KMS-11 (cell line): ENCODE results near the gene LCP1.

Source experiments
- H2AFZ ChIP-seq: fragments of 200-600 bp; sonication (generic); 2 replicates; pipeline ENCODE4 v1.6.1; 2016; ENCODE audit warnings: antibody characterized with exemption, mixed run types, low read depth
- H3K27ac ChIP-seq: fragments of 200-600 bp; sonication (generic); 2 replicates; pipeline ENCODE4 v1.6.1; 2016; ENCODE audit warnings: mild to moderate bottlenecking, mixed run types
- H3K27me3 ChIP-seq: fragments of 200-600 bp; sonication (generic); 2 replicates; pipeline ENCODE4 v1.6.1; 2017; ENCODE audit warnings: mild to moderate bottlenecking, low read depth, mixed run types, moderate library complexity; ENCODE audit not compliant: insufficient read depth
- H3K36me3 ChIP-seq: fragments of 200-600 bp; sonication (generic); 2 replicates; pipeline ENCODE4 v1.6.1; 2017; ENCODE audit warnings: mild to moderate bottlenecking, mixed run types; ENCODE audit not compliant: insufficient read depth
- H3K4me1 ChIP-seq: fragments of 200-600 bp; sonication (generic); 2 replicates; pipeline ENCODE4 v1.6.1; 2016; ENCODE audit warnings: mild to moderate bottlenecking, low read depth, mixed run types; ENCODE audit not compliant: poor library complexity, severe bottlenecking
- H3K4me2 ChIP-seq: fragments of 200-600 bp; sonication (generic); 2 replicates; pipeline ENCODE4 v1.7.0; 2016; ENCODE audit warnings: mild to moderate bottlenecking, mixed run types
- H3K4me3 ChIP-seq: fragments of 200-600 bp; sonication (generic); IDR thresholded peaks from 2 replicates; pipeline ENCODE4 v1.6.1; 2017; ENCODE audit warnings: low read depth, low read length, mixed read lengths; ENCODE audit not compliant: insufficient read depth
- H3K79me2 ChIP-seq: fragments of 200-600 bp; sonication (generic); 2 replicates; pipeline ENCODE4 v1.6.1; 2016; ENCODE audit warnings: low read depth, mixed run types; ENCODE audit not compliant: insufficient read depth
- H3K9ac ChIP-seq: fragments of 200-600 bp; sonication (generic); 2 replicates; pipeline ENCODE4 v1.6.1; 2016; ENCODE audit warnings: mild to moderate bottlenecking, mixed run types
- H4K20me1 ChIP-seq: fragments of 200-600 bp; sonication (generic); 2 replicates; pipeline ENCODE4 v1.6.1; 2016; ENCODE audit warnings: mild to moderate bottlenecking, mixed run types; ENCODE audit not compliant: insufficient read depth
- CTCF ChIP-seq: fragments of 200-600 bp; sonication (generic); conservative IDR thresholded peaks from 2 replicates; pipeline ENCODE4 v1.6.1; 2017; ENCODE audit warnings: low read depth, mild to moderate bottlenecking, antibody characterized with exemption, low read length, moderate library complexity, mixed read lengths

LCP1 gene

GRCh38 chr13:46171217-46171616 lies 10.8 kb downstream of the LCP1 start:
- 0 out of 2 replicates have a peak, but pooled peaks cover 4% of the 10 kb centered on the region for H3K27me3 ChIP-seq
- H3K9ac ChIP-seq = no peak overlapping the region
- no peaks in the 10 kb centered on the region for H3K79me2 ChIP-seq
- TF ChIP-seq CTCF = no peak
- peaks cover 29% of the 10 kb centered on the region for H3K4me1 ChIP-seq
- no peak overlapping the region for H3K4me2 ChIP-seq
- H2AFZ ChIP-seq = no peak overlapping the region
- H3K36me3 ChIP-seq = no peaks in the 10 kb centered on the region
- H3K4me3 ChIP-seq = no peak overlapping the region
- H3K27ac ChIP-seq = no peak overlapping the region
- H4K20me1 ChIP-seq = no peaks in the 10 kb centered on the region

- no peaks in the 10 kb centered on the region for H4K20me1 ChIP-seq
- no peak overlapping the region for H3K4me3 ChIP-seq
- H3K36me3 ChIP-seq = no peaks in the 10 kb centered on the region
- H3K4me1 ChIP-seq = peaks cover 33% of the 10 kb centered on the region
- H2AFZ ChIP-seq = no peak overlapping the region
- no peak overlapping the region for H3K4me2 ChIP-seq
- no peaks in the 10 kb centered on the region for H3K79me2 ChIP-seq
- no peak overlapping the region for H3K9ac ChIP-seq
- TF ChIP-seq CTCF = no peak
- H3K27me3 ChIP-seq = 0 out of 2 replicates have a peak, but pooled peaks cover 4% of the 10 kb centered on the region
- H3K27ac ChIP-seq = no peak overlapping the region
Measured at GRCh38 chr13:46170687-46171086, 11.3 kb downstream of the LCP1 start.

GRCh38 chr13:46170268-46170667 lies 11.7 kb downstream of the LCP1 start:
- Histone ChIP-seq H3K4me2 (no peak overlapping the region), H3K9ac (no peak overlapping the region), H3K27me3 (0 out of 2 replicates have a peak, but pooled peaks cover 4% of the 10 kb centered on the region), H3K4me3 (no peak overlapping the region), H4K20me1 (no peaks in the 10 kb centered on the region), H3K36me3 (no peaks in the 10 kb centered on the region), H3K27ac (no peak overlapping the region), H3K79me2 (no peaks in the 10 kb centered on the region), H3K4me1 (peaks cover 36% of the 10 kb centered on the region), H2AFZ (no peak overlapping the region)
- no peak for TF ChIP-seq CTCF

- Histone ChIP-seq H3K4me3 (no peak overlapping the region), H3K4me1 (peaks cover 41% of the 10 kb centered on the region), H3K9ac (no peak overlapping the region), H3K36me3 (no peaks in the 10 kb centered on the region), H3K79me2 (no peaks in the 10 kb centered on the region), H2AFZ (no peak overlapping the region), H3K4me2 (no peak overlapping the region), H4K20me1 (no peaks in the 10 kb centered on the region), H3K27me3 (0 out of 2 replicates have a peak, but pooled peaks cover 4% of the 10 kb centered on the region), H3K27ac (no peak overlapping the region)
- no peak for TF ChIP-seq CTCF
Measured at GRCh38 chr13:46169758-46170157, 12.2 kb downstream of the LCP1 start.
